HFF-Myc (cell line): ENCODE data around the gene TNFSF9.
A peak's percentile ranks its signal among the peaks of the same experiment; 100 is the strongest.

Source experiments
- DNase-seq: peaks from one replicate; pipeline ENCODE4 v3.0.0-alpha.2; 2011; ENCODE audit warnings: low read depth; ENCODE audit errors: extremely low read depth
- H3K4me3 ChIP-seq: replicated peaks from 2 replicates; pipeline ENCODE4 v1.5.1; 2011; ENCODE audit warnings: low read depth, mild to moderate bottlenecking, control low read depth, low read length
- CTCF ChIP-seq: IDR thresholded peaks from 2 replicates; pipeline ENCODE4 v1.5.1; 2012; ENCODE audit warnings: mild to moderate bottlenecking, low read depth, low read length, control low read depth; ENCODE audit errors: missing control alignments

TNFSF9 gene

GRCh38 chr19:6528544-6529121 is 2.2 kb upstream of the TNFSF9 start:
- H3K4me3 ChIP-seq = no peak overlapping the region

GRCh38 chr19:6529351-6529750 is 1.5 kb upstream of the TNFSF9 start:
- DNase-seq = no peak
- TF ChIP-seq CTCF = no peak
- H3K4me3 ChIP-seq = no peak overlapping the region

More at GRCh38 chr19:6528544-6529121, 2.2 kb upstream of the TNFSF9 start:
- no peak for DNase-seq
- TF ChIP-seq CTCF = no peak

- no peak for TF ChIP-seq CTCF
- peak overlapping the region; percentile 49 for H3K4me3 ChIP-seq
- no peak for DNase-seq
Measured at GRCh38 chr19:6529937-6530385, 865 bp upstream of the TNFSF9 start.

- DNase-seq = no peak
- peak overlapping the region; percentile 49 for H3K4me3 ChIP-seq
- TF ChIP-seq CTCF = no peak
Measured at GRCh38 chr19:6531163-6531955, 533 bp downstream of the TNFSF9 start.

GRCh38 chr19:6531956-6532243 is 1.1 kb downstream of the TNFSF9 start:
- no peak for DNase-seq
- H3K4me3 ChIP-seq = peak overlapping the region; percentile 49
- TF ChIP-seq CTCF = no peak

- DNase-seq = no peak
- H3K4me3 ChIP-seq = peak overlapping the region; percentile 49
- TF ChIP-seq CTCF = no peak
Measured at GRCh38 chr19:6532244-6532999, 1.6 kb downstream of the TNFSF9 start.
